PFSK-1 (cell line): ENCODE measurements around the gene ZNF445.

Experiments
- FOXP2 ChIP-seq: optimal IDR thresholded peaks from 2 replicates; pipeline ENCODE3; 2011; ENCODE audit warnings: borderline replicate concordance, control low read depth, inconsistent platforms; ENCODE audit not compliant: insufficient read depth; ENCODE audit errors: extremely low read length, extremely low read depth
- POLR2AphosphoS5 ChIP-seq: IDR thresholded peaks from 2 replicates; pipeline ENCODE4 v1.6.1; 2012; ENCODE audit warnings: low read depth, mild to moderate bottlenecking, control low read depth, low read length, moderate library complexity
- REST ChIP-seq, 2 experiments: IDR thresholded peaks; 2 replicates each; pipeline versions ENCODE4 v1.6.1 to v1.8.0; 2011 to 2012; ENCODE audit warnings: low read depth in 2 of 2, low read length in 2 of 2, control low read depth in 1 of 2, inconsistent platforms in 1 of 2, mild to moderate bottlenecking in 1 of 2, moderate library complexity in 1 of 2; ENCODE audit not compliant: insufficient read depth in 1 of 2
- SIN3A ChIP-seq: IDR thresholded peaks from 2 replicates; pipeline ENCODE4 v1.6.1; 2012; ENCODE audit warnings: mild to moderate bottlenecking, low read length, moderate library complexity, borderline replicate concordance; ENCODE audit not compliant: insufficient read depth
- TAF1 ChIP-seq: IDR thresholded peaks from 2 replicates; pipeline ENCODE4 v1.6.1; 2012; ENCODE audit warnings: low read length, control low read depth, borderline replicate concordance; ENCODE audit not compliant: insufficient read depth

The ZNF445 gene

GRCh38 chr3:44436181-44436580, 41.3 kb downstream of the ZNF445 start:
- TF ChIP-seq REST (IDR thresholded peaks at IDR 0.05; ENCODE audit: insufficient read depth in 1 of 2, low read depth in 2 of 2, low read length in 2 of 2) = no peak
- no peak for TF ChIP-seq TAF1
- TF ChIP-seq POLR2AphosphoS5 = no peak
- no peak for TF ChIP-seq FOXP2
- no peak for TF ChIP-seq SIN3A

GRCh38 chr3:44434834-44435510, 42.5 kb downstream of the ZNF445 start:
- TF ChIP-seq TAF1 (no peak), REST (IDR thresholded peaks at IDR 0.05; ENCODE audit: insufficient read depth in 1 of 2, low read depth in 2 of 2, low read length in 2 of 2) (no peak), SIN3A (no peak), POLR2AphosphoS5 (no peak), FOXP2 (no peak)

DNA sequence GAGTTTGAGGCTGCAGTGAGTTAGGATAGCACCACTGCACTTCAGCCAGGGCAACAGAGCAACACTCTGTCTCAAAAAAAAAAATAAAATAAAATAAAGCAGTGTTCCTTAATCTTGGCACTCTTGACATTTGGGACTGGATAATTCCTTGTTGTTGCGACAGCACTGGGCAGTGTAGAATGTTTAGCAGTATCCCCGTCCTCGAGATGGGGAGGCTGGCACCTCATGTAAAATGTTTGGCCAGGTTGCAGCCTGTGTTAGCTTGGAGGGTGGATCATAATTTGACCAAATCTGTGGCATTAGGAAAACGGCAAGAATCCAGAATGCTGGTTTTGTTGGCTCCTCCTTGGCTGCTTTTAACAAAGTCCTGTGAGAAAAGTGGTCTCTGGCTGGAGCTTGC, 47.0 kb downstream of the ZNF445 start:
- TF ChIP-seq REST (IDR thresholded peaks at IDR 0.05; ENCODE audit: insufficient read depth in 1 of 2, low read depth in 2 of 2, low read length in 2 of 2) = no peak
- TF ChIP-seq TAF1 = no peak
- no peak for TF ChIP-seq FOXP2
- TF ChIP-seq SIN3A = no peak

- TF ChIP-seq FOXP2 (no peak), POLR2AphosphoS5 (no peak), SIN3A (no peak), TAF1 (no peak), REST (IDR thresholded peaks at IDR 0.05; ENCODE audit: insufficient read depth in 1 of 2, low read depth in 2 of 2, low read length in 2 of 2) (no peak)
These were observed 48.0 kb downstream of the ZNF445 start for GRCh38 chr3:44429459-44429858.
